Measurements from ENCODE around the gene DEGS2. TPM values are rescaled to one million over a fixed set of nuclear protein-coding genes. Genes with fewer than 3 reads are reported as not detected.
A peak's percentile ranks its signal among the peaks of the same experiment; 100 is the strongest.

The DEGS2 gene
- polyA plus RNA-seq, 2 of the 4 experiments (the other 2 are of a cell fraction): 0.93 to 2.3 TPM

- DNase-seq (ENCODE audit: low read depth in 1 of 2, low spot score in 1 of 2): no peak
- no peak overlapping the region for H3K4me2 ChIP-seq
- FAIRE-seq: no peak
- 90% methylated on average over 8 of the region's 8 CpGs for WGBS (ENCODE audit: missing lambda C conversion rate)
- H3K9me3 ChIP-seq: no peaks in the 10 kb centered on the region
- ATAC-seq: no peak
- peak; percentile 19 for TF ChIP-seq MAFK (IDR thresholded peaks at IDR 0.05; ENCODE audit: partially characterized antibody)
- TF ChIP-seq ZC3H11A (IDR thresholded peaks at IDR 0.05): no peak
- POLR2A ChIA-PET: no interaction called here
- CTCF ChIA-PET: interaction anchor here (0.6 to 10.1 kb wide), 8 partner anchors 10 to 120 kb away, joined by 3 to 173 read pairs (median 3); no protein-coding TSS in a partner anchor
- H3K27ac ChIP-seq: no peak overlapping the region; a peak in 1 of 6 replicates
- no peak overlapping the region for H3K4me3 ChIP-seq
- peaks cover 21% of the 10 kb centered on the region for H3K4me1 ChIP-seq
These were observed 57.2 kb downstream of the DEGS2 start for GRCh38 chr14:100102156-100102785.

DNA sequence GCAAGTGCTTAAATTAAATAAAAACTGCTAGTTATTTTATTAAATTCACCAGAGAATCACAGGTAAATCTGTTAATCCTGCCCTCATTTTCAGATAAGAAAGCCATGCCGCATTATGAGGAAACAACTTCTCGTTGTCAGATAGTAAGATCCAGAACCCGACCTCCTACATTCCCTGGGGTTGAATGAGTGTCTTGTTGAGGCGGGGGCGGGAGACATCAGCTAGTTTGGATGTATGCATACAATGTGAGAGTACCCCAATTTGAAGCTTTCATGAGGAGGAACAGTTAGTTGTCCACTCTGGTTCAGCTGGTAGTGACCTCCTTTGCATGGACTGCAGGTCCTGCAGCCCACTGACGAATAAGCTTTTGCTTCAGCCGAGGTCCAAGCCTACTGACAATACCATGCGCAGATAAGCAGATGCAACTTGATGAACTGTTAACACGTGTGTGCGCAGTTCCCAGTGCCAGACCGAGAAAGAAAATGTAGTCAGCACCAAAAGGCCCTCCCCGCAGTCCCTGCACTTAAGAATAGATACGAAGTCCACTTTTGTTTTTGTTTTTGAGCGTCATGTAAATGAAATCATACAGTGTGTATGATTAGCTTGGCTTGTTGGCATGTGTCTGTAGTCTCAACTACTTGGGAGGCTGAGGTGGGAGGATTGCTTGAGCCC is 59.3 kb downstream of the DEGS2 start:
- POLR2A ChIA-PET: no interaction called here
- Histone ChIP-seq H3K4me1 (peaks cover 33% of the 10 kb centered on the region), H3K4me3 (no peak overlapping the region), H3K27ac (no peak overlapping the region), H3K4me2 (no peak overlapping the region), H3K9me3 (no peaks in the 10 kb centered on the region)
- DNase-seq (ENCODE audit: low read depth in 1 of 2, low spot score in 1 of 2) (no peak), ATAC-seq (no peak), FAIRE-seq (no peak)
- no peak for TF ChIP-seq EHMT2 (IDR thresholded peaks at IDR 0.05; ENCODE audit: low read depth)
- no peak for TF ChIP-seq FOXS1 (CRISPR knock-in tag; IDR thresholded peaks at IDR 0.05)
- TF ChIP-seq, protein P1, sequence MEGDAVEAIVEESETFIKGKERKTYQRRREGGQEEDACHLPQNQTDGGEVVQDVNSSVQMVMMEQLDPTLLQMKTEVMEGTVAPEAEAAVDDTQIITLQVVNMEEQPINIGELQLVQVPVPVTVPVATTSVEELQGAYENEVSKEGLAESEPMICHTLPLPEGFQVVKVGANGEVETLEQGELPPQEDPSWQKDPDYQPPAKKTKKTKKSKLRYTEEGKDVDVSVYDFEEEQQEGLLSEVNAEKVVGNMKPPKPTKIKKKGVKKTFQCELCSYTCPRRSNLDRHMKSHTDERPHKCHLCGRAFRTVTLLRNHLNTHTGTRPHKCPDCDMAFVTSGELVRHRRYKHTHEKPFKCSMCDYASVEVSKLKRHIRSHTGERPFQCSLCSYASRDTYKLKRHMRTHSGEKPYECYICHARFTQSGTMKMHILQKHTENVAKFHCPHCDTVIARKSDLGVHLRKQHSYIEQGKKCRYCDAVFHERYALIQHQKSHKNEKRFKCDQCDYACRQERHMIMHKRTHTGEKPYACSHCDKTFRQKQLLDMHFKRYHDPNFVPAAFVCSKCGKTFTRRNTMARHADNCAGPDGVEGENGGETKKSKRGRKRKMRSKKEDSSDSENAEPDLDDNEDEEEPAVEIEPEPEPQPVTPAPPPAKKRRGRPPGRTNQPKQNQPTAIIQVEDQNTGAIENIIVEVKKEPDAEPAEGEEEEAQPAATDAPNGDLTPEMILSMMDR (IDR thresholded peaks at IDR 0.05): no peak
- TF ChIP-seq TP53 (CRISPR knock-in tag; IDR thresholded peaks at IDR 0.05): no peak
- TF ChIP-seq NFE2L2 (conservative IDR thresholded peaks at IDR 0.05; ENCODE audit: low read length): no peak
- TF ChIP-seq MYC (IDR thresholded peaks at IDR 0.05; ENCODE audit: borderline replicate concordance, low read length): no peak
- no peak for TF ChIP-seq SMC3 (IDR thresholded peaks at IDR 0.05)
- TF ChIP-seq CBX2 (IDR thresholded peaks at IDR 0.05; ENCODE audit: borderline replicate concordance, low read depth): no peak
- no peak for TF ChIP-seq MAZ (IDR thresholded peaks at IDR 0.05; ENCODE audit: borderline replicate concordance, low read depth, low read length)
- no peak for TF ChIP-seq CEBPB (IDR thresholded peaks at IDR 0.05)
- no peak for TF ChIP-seq EP300 (IDR thresholded peaks at IDR 0.05)
- TF ChIP-seq RAD21 (conservative IDR thresholded peaks at IDR 0.05 in 1 of 2, IDR thresholded peaks at IDR 0.05 in 1 of 2): no peak
- no peak for TF ChIP-seq ESRRA (IDR thresholded peaks at IDR 0.05; ENCODE audit: borderline replicate concordance, low read length)
- no peak for TF ChIP-seq RNF2 (IDR thresholded peaks at IDR 0.05; ENCODE audit: borderline replicate concordance, low read depth)
- TF ChIP-seq JUNB (IDR thresholded peaks at IDR 0.05): no peak
- no peak for TF ChIP-seq FOSB (CRISPR knock-in tag; IDR thresholded peaks at IDR 0.05)
- WGBS (ENCODE audit: missing lambda C conversion rate): 92% methylated on average over 14 of the region's 14 CpGs
- CTCF ChIA-PET: interaction anchor here (0.7 to 10.3 kb wide), 7 partner anchors 8 to 118 kb away, joined by 3 to 104 read pairs (median 3); no protein-coding TSS in a partner anchor

DNA sequence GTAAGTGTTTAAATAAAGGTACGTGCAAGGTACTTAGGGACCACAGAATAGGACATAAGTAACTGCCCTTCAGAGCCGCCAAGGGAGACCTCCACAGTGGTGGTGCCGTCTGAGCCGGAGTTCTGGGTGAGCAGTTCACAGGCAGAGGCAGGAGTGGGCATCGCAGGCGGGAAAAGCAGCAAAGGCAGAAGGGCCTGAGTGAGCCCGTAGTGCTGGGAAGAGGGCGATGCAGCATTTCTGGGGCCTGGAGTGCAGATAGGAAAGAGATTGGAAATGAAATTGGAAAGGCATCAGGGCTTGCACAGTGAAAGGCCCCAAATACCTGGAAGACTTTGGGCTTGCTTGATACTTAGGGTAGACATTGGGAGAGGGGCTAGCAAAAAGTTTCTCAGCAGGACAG is 61.3 kb downstream of the DEGS2 start:
- DNase-seq (ENCODE audit: low read depth in 1 of 2, low spot score in 1 of 2) (no peak), FAIRE-seq (no peak), ATAC-seq (no peak)
- Histone ChIP-seq H3K9me3 (no peaks in the 10 kb centered on the region), H3K27ac (peak overlapping the region in 1 of 2 experiments; percentile 23; a peak in 2 of 6 replicates), H3K4me3 (no peak overlapping the region), H3K4me2 (no peak overlapping the region), H3K4me1 (peaks cover 15% of the 10 kb centered on the region)
- ChIA-PET POLR2A (no interaction called here), CTCF (interaction anchor here (0.8 to 10.3 kb wide), 2 partner anchors 10 to 199 kb away, joined by 3 to 104 read pairs; no protein-coding TSS in a partner anchor)
- WGBS (ENCODE audit: missing lambda C conversion rate): 95% methylated on average over 8 of the region's 8 CpGs
- TF ChIP-seq, protein P2, sequence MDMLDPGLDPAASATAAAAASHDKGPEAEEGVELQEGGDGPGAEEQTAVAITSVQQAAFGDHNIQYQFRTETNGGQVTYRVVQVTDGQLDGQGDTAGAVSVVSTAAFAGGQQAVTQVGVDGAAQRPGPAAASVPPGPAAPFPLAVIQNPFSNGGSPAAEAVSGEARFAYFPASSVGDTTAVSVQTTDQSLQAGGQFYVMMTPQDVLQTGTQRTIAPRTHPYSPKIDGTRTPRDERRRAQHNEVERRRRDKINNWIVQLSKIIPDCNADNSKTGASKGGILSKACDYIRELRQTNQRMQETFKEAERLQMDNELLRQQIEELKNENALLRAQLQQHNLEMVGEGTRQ (IDR thresholded peaks at IDR 0.05): no peak
- no peak for TF ChIP-seq HOXB13 (CRISPR knock-in tag; IDR thresholded peaks at IDR 0.05; ENCODE audit: low read depth)
- no peak for TF ChIP-seq NFE2L2 (conservative IDR thresholded peaks at IDR 0.05; ENCODE audit: low read length)
- no peak for TF ChIP-seq HOXB5 (CRISPR knock-in tag; IDR thresholded peaks at IDR 0.05)
- no peak for TF ChIP-seq RCOR1 (IDR thresholded peaks at IDR 0.05; ENCODE audit: low read depth, low read length)
- no peak for TF ChIP-seq CBX8 (IDR thresholded peaks at IDR 0.05)
- TF ChIP-seq RNF2 (IDR thresholded peaks at IDR 0.05; ENCODE audit: borderline replicate concordance, low read depth): no peak
- TF ChIP-seq JUN (IDR thresholded peaks at IDR 0.05): no peak
- TF ChIP-seq, protein P1 (IDR thresholded peaks at IDR 0.05): no peak
- TF ChIP-seq BHLHE40 (IDR thresholded peaks at IDR 0.05; ENCODE audit: low read depth, low read length): no peak

Data from A549 (cell line).